Activated CD4-positive, alpha-beta T cell treated with anti-CD3 and anti-CD28 coated beads, Interleukin-2, amount 50 U/mL, for 24 hours (primary cell): Measurements from ENCODE around the gene OR5J2.
"Not testable (repeated sequence)": the region's sequence is repeated elsewhere in the genome, so short reads cannot be mapped to it uniquely, and the experiment has no call there.

Experiments
- DNase-seq, 2 donors: peaks; one replicate each; pipeline ENCODE4 v3.0.0-alpha.2; 2020; ENCODE audit warnings: low read depth in 1 of 2, low spot score in 1 of 2

Gene OR5J2

GRCh38 chr11:56176318-56176717 is at the start of gene OR5J2:
Gene OR5J2 (plus strand): TSS chr11:56176618. CDS start chr11:56176618, 0 bp downstream.
- DNase-seq, result no peak

GRCh38 chr11:56140151-56140661 is 36.2 kb upstream of the OR5J2 start, which contains the start of gene OR8J3:
Gene OR8J3 (minus strand): TSS chr11:56140201. CDS start chr11:56137718, 2,483 bp downstream.
- no peak for DNase-seq

DNA sequence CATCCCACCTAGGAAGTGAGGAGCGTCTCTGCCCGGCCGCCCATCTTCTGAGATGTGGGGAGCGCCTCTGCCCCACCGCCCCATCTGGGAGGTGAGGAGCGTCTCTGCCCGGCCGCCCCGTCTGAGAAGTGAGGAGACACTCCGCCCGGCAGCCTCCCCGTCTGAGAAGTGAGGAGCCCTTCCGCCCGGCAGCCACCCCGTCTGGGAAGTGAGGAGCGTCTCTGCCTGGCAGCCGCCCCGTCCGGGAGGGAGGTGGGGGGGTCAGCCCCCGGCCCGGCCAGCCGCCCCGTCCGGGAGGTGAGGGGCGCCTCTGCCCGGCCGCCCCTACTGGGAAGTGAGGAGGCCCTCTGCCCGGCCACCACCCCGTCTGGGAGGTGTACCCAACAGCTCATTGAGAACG is 32.7 kb upstream of the OR5J2 start:
- DNase-seq, result not testable (repeated sequence)

- DNase-seq, result no peak
These were observed 25.0 kb upstream of the OR5J2 start for GRCh38 chr11:56151376-56151775.

GRCh38 chr11:56152333-56152732 is 24.1 kb upstream of the OR5J2 start:
- DNase-seq, result no peak

DNA sequence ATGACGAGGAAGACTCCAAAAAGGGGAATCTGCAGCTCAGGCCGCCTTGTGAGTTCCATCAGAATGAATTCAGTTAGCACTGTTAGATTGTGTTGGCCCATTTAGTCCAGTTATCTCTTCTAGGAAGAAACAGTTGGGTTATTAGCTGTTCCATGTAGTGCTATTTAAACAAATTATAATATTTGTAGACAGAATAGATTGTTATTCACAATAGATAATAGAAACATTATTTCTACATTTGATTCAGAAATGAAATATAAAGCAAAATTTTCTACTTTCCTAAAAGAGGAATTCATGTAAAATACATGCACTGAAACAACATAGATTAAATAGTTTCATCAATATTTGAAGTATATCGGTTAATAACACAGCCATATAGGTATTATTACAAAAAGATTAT is 16.2 kb upstream of the OR5J2 start, which contains the start of gene OR8K5:
OR8K5 (minus strand) TSS at position 101 of the 400 bp plus-strand sequence; CDS start at position 101, 0 bp downstream.
- DNase-seq, result no peak

DNA sequence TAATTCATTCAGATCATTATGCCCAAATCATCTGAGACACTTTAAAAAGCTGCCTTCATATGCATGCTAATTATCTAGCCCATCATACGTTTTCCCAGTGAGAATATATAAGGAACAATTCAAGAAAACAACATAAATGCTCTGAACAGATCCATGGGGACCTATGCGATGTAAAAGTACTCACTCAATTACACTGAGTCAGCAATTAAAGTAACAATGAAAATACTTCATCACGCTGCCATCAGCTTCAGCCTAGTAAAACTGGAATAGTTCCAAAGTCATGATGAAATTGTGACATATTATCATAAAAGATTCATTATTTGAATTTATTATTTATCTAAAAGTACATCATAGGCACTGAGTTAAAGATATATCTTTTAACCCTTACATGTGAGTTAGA is 12.6 kb upstream of the OR5J2 start:
- DNase-seq, result no peak

- DNase-seq, result no peak
These were observed 4.1 kb upstream of the OR5J2 start for GRCh38 chr11:56172256-56172830.

DNA sequence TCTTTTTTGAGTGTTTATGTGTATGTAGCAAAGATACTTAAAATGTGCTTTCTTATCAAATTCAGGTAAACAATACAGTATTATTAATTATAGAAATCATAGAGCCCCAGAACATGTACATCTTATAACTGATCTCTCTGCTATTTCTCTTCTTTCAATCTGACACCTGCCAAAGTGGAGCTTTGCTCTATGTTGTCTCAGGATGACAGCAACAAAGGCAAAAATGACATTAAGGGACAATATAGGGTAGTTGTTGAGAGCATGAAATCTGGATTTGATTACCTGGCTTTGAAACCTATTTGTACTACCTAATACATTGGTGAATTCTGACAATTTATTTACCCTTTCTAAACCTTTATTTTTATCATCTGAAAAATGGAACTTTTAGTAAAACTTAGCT is 7.0 kb downstream of the OR5J2 start:
- DNase-seq, result no peak

DNA sequence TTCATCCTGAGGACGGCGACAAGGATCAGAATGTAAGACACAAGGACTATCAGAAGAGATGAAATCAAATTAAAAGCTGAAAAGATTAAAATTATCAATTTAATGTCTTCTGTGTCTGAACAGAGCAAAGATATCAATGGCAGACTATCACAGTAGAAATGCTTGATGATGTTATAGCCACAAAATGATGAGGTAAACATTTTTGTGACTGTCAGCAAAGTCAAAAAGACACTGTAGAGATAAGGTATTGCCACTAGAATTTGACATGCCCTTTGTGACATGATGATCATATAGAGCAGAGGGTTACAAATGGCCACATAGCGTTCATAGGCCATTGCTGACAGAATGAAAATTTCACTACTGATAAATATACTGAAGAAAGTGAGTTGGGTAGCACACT is 12.2 kb downstream of the OR5J2 start:
- no peak for DNase-seq

DNA sequence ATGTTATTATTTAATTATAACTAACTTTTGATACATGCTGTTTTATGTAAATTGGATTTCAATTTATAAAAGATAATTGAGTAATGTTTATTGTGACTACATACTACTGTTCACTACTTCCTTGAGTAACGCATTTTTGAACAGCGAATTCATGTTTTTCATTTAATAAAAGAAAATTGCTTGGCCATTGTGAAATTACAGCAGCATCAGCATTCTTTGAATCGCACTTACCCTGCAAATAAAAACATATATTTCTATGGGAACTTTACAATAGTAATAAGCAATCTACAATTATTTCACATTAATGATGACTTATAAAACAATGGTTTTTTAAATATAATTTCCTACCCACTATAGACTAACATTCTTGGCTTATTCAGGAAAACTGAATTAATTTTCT is 20.3 kb downstream of the OR5J2 start:
- no peak for DNase-seq

DNA sequence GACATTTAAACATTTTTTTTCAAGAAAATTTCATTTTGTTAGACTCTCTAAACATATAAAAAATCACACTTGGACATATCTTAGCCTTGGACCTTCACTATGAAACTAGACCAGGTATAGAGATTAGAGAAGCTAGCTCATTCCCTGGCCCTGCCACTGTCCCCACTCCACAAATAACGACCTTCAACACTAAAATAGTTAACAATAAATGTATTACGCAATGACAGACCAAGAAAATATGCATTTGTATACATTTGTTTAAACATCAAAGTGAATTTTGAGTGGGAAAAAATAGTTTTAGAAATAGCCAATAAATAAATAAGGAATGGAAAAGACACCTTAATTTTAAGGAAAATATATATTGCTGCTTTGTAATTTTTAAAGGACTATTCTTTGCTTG is 20.9 kb downstream of the OR5J2 start:
- DNase-seq, result no peak

GRCh38 chr11:56207790-56208189 is 31.4 kb downstream of the OR5J2 start:
- no peak for DNase-seq

DNA sequence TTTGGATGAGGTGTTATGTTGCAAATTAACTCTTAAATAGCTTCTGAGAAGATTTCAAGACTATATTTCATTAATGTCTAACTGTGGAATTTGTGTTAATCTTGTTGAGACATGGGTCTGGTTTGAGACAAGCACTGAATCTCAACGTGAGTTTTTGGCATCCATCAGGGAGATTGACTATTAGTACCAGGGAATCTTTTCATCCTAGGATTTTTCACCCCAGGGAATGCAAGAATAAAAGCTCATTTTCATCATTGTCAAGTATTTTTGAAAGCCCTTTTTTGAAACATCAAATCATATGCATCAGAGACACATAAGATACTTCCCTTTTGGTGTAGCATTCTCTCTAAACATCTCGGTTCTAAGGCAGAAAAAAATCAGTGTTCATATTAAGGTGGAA is 38.1 kb downstream of the OR5J2 start:
- DNase-seq, result no peak

GRCh38 chr11:56219735-56220134 is 43.3 kb downstream of the OR5J2 start:
- DNase-seq, result not testable (repeated sequence)
